SKM-1 treated with dmso at 0.1 percent for 144 hours (cell line): ENCODE measurements around the gene FBLN2.

Experiments
- DNase-seq: peaks from one replicate; lab custom pipeline; 2025; ENCODE audit not compliant: unreplicated experiment; lab: John Stamatoyannopoulos, UW

The FBLN2 gene

GRCh38 chr3:13620281-13620680, 71.4 kb downstream of the FBLN2 start:
- DNase-seq, result no peak

DNA sequence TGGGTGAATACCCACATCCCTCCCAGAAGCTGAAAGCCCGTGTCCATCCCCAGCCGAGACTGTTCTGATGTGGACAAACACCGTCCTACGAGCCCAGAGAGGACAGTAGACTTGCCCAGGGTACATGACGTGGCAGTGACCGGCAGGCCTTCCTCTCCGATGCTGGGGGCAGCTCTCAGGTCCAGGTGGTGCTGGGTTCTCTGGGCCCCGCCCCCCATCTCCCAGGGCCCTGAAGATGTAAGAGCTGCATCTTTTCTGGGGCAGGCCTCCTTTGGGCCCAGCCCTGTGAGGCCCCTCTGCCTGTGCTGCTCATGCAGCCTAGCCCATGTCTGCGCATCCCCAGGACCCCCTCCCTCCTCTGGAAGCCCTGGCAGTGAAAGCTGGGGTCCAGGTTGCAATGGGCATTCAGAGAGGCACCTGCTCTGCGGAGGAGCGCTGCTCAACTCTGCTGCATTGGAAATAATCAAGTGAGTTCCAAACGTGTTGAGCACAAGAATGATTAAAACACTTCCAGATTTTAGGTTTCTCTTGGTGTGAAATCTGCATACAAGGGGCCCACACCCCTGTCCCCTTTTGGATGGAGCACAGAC, 71.9 kb downstream of the FBLN2 start:
- no peak for DNase-seq

GRCh38 chr3:13621381-13622221, 72.7 kb downstream of the FBLN2 start:
- no peak for DNase-seq

DNA sequence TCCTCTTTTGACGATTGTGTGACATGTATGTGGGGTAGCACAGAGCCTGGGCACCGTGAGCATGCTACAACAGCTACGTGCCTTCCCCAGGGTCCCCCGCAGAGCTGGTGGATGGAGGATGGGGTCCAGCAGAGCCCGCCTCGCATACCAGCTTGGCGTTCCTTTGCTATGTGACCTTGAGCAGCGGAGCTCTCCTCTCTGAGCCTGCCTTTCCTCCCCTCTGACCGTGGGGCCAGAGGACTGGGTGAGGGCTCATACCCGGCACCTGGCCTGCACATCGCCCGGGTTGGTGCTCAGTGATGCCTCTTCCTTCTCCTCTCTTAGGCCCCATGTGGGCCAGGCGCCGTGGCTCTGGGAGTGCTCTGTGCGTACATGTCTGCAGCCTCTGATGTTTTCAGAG, 73.4 kb downstream of the FBLN2 start:
- DNase-seq, result no peak

DNA sequence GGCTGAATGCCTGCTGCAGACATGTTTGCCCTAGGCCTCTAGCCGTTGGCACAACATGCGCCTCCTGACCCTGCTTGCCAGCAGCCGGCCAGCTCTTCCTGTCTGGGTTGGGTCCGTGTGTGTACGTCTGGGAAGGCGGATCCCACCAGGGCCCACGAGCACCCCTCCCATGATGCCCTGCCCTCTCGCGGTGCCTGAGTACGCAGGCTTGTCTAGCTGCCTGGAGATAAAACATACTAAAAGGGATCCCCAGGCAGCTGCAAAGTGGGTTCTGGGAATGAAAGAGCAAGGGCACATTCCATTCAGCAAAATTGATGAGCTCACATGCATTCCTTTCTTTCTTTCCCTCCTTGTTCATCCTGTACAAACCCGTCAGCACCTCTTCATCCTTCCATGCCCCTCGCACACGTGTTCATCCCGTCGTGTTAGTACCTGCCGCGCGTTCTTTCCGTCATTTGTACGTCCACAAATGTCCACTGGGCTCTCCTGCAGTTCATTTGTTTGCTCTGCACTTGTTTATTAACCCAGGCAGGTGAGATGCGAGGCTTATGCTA, 74.3 kb downstream of the FBLN2 start:
- no peak for DNase-seq

DNA sequence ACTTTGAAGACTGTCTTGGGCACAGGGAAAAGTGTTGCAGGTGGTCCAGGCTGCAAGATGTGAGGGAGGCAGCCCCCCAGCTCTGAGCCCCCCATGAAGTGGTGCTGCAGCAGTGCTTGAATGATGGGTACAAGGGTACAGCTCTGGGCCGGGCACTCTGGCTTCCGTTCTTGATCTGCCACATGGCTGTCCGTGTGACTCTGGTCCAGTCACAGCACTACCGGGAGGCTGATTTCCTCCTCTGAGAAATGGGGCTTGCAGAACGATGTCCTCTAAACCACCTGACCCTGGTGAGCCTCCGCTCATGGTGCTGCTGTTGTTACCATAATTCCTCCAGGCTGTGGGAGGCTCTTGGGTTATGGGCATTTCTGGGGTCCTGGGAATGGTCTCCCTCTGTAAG, 75.1 kb downstream of the FBLN2 start:
- no peak for DNase-seq

DNA sequence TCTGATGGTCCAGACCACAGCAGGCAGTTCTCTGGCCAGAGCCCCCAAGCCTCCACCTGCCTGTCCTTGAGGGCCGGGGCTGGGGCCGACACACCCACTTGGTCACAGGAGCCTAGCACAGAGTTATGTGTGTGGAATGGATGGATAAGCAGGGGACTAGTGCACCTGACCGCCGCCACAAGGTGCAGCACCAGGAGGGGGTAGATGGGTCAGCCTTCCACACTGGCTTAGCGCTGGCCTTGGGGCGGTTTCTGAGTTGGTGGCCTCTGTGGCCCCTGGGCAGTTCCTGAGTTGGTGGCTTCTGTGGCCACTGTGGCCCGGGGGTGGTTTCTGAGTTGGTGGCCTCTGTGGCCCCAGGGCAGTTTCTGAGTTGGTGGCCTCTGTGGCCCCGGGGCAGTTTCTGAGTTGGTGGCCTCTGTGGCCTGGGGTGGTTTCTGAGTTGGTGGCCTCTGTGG, 75.8 kb downstream of the FBLN2 start:
- no peak for DNase-seq

DNA sequence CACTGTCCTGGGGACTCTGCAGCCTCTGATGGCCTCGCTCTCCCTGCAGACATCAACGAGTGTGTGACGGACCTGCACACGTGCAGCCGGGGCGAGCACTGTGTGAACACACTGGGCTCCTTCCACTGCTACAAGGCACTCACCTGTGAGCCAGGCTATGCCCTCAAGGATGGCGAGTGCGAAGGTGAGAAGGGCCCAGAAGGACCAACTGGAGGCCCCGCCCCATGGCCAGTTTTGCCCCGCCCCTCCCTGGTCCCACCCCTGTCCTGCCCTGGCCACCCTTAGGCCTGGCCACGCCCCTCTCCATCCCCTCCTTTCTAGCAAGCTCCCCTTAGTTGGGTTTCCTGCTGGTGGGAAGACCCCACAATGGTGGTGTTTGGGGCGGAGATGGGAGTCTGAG, 77.5 kb downstream of the FBLN2 start:
- no peak for DNase-seq

GRCh38 chr3:13626915-13627460, 78.1 kb downstream of the FBLN2 start:
- no peak for DNase-seq

GRCh38 chr3:13627681-13628080, 78.8 kb downstream of the FBLN2 start:
- DNase-seq, result no peak

DNA sequence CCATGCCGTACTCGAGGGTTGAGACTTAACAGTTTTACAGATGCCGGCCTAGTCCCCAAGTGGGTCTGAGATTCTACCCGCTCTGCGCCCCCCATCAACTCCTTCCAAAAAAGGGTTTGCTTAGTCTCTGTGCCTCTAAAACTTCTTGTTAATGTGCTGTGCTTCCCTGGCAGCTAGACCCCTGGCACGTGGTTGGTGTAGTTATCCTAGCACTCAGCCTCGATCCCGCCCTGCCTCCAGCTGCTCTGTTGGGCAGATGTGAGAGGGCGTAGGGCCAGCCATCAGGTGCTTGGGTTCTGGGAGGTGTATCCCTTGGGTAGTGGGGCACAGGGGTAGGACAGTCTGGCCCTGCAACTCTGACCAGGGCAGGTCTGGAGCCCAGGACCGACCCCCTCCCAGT, 79.5 kb downstream of the FBLN2 start:
- no peak for DNase-seq

GRCh38 chr3:13628841-13629551, 80.1 kb downstream of the FBLN2 start:
- no peak for DNase-seq

DNA sequence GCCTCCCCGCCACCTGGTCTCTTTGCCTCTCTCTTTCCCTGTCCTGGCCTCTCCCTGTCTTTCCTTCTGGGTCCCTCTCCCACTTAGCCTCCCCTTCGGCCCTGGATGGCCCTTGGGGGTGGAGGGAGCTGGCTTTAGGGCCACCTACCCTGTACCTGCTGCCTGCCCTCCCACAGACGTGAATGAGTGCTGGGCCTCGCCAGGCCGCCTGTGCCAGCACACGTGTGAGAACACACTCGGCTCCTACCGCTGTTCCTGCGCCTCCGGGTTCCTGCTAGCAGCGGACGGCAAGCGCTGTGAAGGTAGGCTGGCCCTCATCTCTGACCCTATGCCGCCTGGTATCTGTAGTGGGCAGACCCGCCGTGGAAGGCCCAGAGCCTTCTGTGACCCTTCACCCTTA, 80.7 kb downstream of the FBLN2 start:
- no peak for DNase-seq

- DNase-seq, result no peak
These were observed 82.3 kb downstream of the FBLN2 start for GRCh38 chr3:13631256-13631655.

DNA sequence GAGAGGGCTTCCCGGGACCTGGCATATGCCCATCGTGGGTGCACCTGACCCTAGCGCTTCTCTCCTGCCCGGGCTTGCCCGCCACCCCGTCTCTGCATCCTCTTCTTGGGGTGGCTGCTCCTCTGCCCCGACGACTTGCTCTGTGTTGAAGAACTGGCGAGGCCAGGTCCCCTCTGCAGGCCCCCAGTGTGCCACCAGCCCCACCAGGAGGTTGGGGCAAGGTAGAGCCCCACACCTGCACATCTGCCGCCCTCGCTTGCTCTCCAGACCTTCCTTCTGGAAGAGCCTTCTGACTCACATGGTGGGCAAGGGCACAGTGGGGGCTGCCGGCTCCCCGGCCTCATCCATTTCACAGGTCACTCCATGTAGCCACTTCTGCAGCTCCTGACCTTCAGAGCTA, 84.3 kb downstream of the FBLN2 start:
- no peak for DNase-seq

DNA sequence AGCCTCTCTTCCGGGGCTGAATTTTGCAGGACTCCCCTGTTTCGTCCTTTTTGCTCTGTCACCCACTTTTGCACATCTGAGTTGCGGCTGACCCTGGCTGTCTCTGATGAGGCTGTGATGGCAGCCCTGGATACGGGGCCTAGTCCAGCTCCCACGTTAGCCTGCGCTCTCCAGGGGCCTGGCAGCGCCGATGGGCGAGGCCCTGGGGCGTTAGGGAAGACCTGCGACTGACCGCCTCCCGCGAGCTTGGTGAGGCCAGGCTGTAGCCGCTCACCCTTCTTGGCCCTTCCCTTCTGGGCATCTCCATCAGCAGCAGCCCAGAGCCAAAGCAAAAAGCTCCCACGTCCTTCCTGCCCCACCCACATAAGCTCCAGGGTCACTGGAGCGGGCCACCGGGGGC, 85.2 kb downstream of the FBLN2 start:
- DNase-seq, result no peak

DNA sequence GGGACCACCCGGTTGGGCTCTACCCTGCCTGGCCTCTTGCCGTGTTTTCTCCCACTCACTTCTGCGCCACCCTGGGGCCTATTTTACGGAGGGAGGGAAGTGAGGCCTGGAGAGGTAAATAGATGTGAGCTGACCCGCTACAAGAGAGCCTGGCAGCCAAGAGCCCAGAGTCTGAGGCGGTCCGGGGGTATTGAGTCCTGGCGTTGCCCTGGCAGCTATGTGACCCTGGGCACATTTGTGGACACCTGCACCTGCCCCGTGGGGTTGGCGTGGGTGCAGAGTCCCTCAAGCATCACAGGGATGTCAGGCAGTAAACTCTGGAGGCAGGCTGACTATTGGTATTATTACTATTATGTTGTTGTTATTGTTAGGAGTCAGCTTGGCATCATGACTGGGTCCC, 85.7 kb downstream of the FBLN2 start:
- no peak for DNase-seq

DNA sequence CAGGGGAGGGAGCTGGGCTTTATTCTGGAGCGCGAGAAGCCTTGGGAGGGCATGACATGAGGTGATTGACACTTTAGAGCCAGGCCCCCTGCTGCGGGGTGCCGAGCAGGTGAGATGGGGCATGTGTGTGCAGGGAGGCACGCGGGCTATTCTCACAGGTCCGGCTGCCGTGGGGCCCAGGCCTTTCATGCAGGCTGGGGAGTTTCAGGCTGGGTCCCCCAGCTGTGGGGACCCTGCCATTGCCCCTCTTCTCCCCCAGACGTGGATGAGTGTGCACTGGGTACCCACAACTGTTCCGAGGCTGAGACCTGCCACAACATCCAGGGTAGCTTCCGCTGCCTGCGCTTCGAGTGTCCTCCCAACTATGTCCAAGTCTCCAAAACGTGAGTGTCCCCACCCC, 87.3 kb downstream of the FBLN2 start:
- no peak for DNase-seq

GRCh38 chr3:13636874-13637273, 87.9 kb downstream of the FBLN2 start:
- no peak for DNase-seq

- DNase-seq, result no peak
These were observed 88.5 kb downstream of the FBLN2 start for GRCh38 chr3:13637311-13637891.

DNA sequence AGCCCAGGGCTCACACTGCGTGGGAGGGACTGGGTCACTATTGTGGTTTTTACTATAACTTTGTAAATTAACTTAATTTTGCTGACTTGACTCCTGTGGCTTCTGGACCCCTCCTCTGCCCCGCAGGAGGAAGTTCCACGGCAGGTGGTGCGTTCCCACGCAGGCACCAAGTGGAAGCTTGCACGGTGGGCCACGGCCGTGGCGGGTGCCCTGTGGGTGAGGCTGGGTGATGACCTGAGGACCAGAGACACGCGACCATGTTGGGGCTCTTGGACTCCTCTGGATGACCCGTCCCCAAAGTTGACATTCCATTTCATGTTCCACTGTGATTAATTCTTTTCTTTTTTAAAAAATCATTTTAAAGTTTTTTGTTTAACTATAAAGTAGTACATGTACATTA, 89.0 kb downstream of the FBLN2 start:
- DNase-seq, result no peak
